Left cardiac atrium (tissue), 4 donors: Measurements from ENCODE around the gene NR2E1. TPM values are rescaled to one million over a fixed set of nuclear protein-coding genes. Genes with fewer than 3 reads are reported as not detected.

Source experiments
- ATAC-seq, 2 donors: fragments of 200-7000 bp; cut with Tn5 transposase; one replicate each; pipeline ENCODE4 v1.9.1; 2020; ENCODE audit warnings: mild to moderate bottlenecking in 2 of 2, moderate library complexity in 2 of 2
- DNase-seq: peaks from one replicate; pipeline ENCODE4 v3.0.0-alpha.2; 2020
- intact Hi-C, 2 donors: fragments of 100-400 bp; cut with DNase I; formaldehyde crosslinking; loops; one replicate each; pipeline versions ENCODE4 v1.14.1 to v1.15.1; 2022 to 2023
- total RNA-seq, 2 donors: library from RNA; stranded (reverse); fragmentation: NEBNext Ultra II Directional; extraction: Animal tissue kit (Norgen Biotek cat#: 25700); gene quantifications; one replicate each; pipeline ENCODE4 v1.2.1, GENCODE V29; 2021
- donor health status: DM: no; HTN: yes; CAD: no.
- donor health status: DM: no; HTN: yes; CAD: no; lungs with severe emphysema.
- donor health status: DM: yes; HTN: yes; CAD: no.
- donor health status: Dilated cardiomyopathy.

NR2E1 gene
- total RNA-seq, 2 donors from 2014 or later: not detected

GRCh38 chr6:108142240-108142639 lies 23.6 kb upstream of the NR2E1 start:
- DNase-seq (no peak), ATAC-seq (no peak)
- intact Hi-C loops: no loop called here

- ATAC-seq (no peak), DNase-seq (no peak)
- intact Hi-C loops: no loop called here
Observed at GRCh38 chr6:108145639-108146038, 20.2 kb upstream of the NR2E1 start.

- DNase-seq (no peak), ATAC-seq (no peak)
- intact Hi-C loops: no loop called here
Observed at GRCh38 chr6:108152446-108152845, 13.4 kb upstream of the NR2E1 start.

GRCh38 chr6:108156180-108156937 lies 9.5 kb upstream of the NR2E1 start:
- ATAC-seq (no peak), DNase-seq (no peak)
- intact Hi-C loops: no loop called here

GRCh38 chr6:108156938-108157233 lies 8.9 kb upstream of the NR2E1 start:
- DNase-seq (no peak), ATAC-seq (no peak)
- intact Hi-C loops: no loop called here

- DNase-seq (no peak), ATAC-seq (no peak)
- intact Hi-C loops: no loop called here
Observed at GRCh38 chr6:108157234-108157980, 8.4 kb upstream of the NR2E1 start.

GRCh38 chr6:108157981-108158525 lies 7.8 kb upstream of the NR2E1 start:
- no peak for ATAC-seq
- intact Hi-C loops: no loop called here
- DNase-seq: no peak

- intact Hi-C loops: no loop called here
- DNase-seq: no peak
- ATAC-seq: no peak
Observed at GRCh38 chr6:108159981-108160380, 5.8 kb upstream of the NR2E1 start.

GRCh38 chr6:108161724-108162282 lies 4.0 kb upstream of the NR2E1 start:
- intact Hi-C loops: no loop called here
- ATAC-seq (no peak), DNase-seq (no peak)

- intact Hi-C loops: no loop called here
Observed at GRCh38 chr6:108163267-108163643, 2.6 kb upstream of the NR2E1 start.

GRCh38 chr6:108163644-108164542 lies 1.9 kb upstream of the NR2E1 start:
- ATAC-seq (no peak), DNase-seq (no peak)
- intact Hi-C loops: no loop called here

More at GRCh38 chr6:108163267-108163643, 2.6 kb upstream of the NR2E1 start:
- no peak for ATAC-seq
- no peak for DNase-seq

GRCh38 chr6:108164543-108164814 lies 1.3 kb upstream of the NR2E1 start:
- intact Hi-C loops: no loop called here
- ATAC-seq (no peak), DNase-seq (no peak)

- intact Hi-C loops: no loop called here
- DNase-seq (no peak), ATAC-seq (no peak)
Observed at GRCh38 chr6:108164815-108165706, 761 bp upstream of the NR2E1 start.

- intact Hi-C loops: no loop called here
- ATAC-seq (no peak), DNase-seq (no peak)
Observed at GRCh38 chr6:108166664-108167448, 1.0 kb downstream of the NR2E1 start.

GRCh38 chr6:108167449-108168089 lies 1.7 kb downstream of the NR2E1 start:
- intact Hi-C loops: no loop called here
- ATAC-seq (no peak), DNase-seq (no peak)

- intact Hi-C loops: no loop called here
- ATAC-seq: no peak
- no peak for DNase-seq
Observed at GRCh38 chr6:108168090-108168463, 2.3 kb downstream of the NR2E1 start.
